SK-N-MC (cell line): ENCODE data around the gene PSEN1.

ENCODE experiments used
- DNase-seq: peaks from one replicate; pipeline ENCODE4 v3.0.0-alpha.2; 2011; ENCODE audit warnings: low read depth, low spot score
- H3K27ac ChIP-seq: fragments of 200-600 bp; sonication (generic); 2 replicates; pipeline ENCODE4 v1.5.1; 2016; ENCODE audit warnings: mixed run types
- H3K36me3 ChIP-seq: fragments of 200-600 bp; sonication (generic); 2 replicates; pipeline ENCODE4 v1.6.1; 2017; ENCODE audit warnings: antibody characterized with exemption, low read length, mixed read lengths; ENCODE audit not compliant: insufficient read depth
- H3K4me3 ChIP-seq: fragments of 200-600 bp; sonication (generic); 2 replicates; pipeline ENCODE4 v1.5.1; 2016
- H3K9ac ChIP-seq: fragments of 200-600 bp; sonication (generic); 2 replicates; pipeline ENCODE4 v1.8.0; 2017; ENCODE audit warnings: mixed run types, mixed read lengths; ENCODE audit not compliant: insufficient read length
- H3K9me3 ChIP-seq: fragments of 200-600 bp; sonication (generic); 2 replicates; pipeline ENCODE4 v1.6.1; 2017; ENCODE audit warnings: low read depth, mild to moderate bottlenecking, antibody characterized with exemption, low read length, moderate library complexity, mixed read lengths
- EZH2 ChIP-seq: fragments of 200-600 bp; sonication (generic); IDR thresholded peaks from one replicate; pipeline ENCODE4 v1.6.1; 2017; ENCODE audit warnings: antibody characterized with exemption
- FOXP2 ChIP-seq: optimal IDR thresholded peaks from 2 replicates; pipeline ENCODE3; 2011; ENCODE audit warnings: mild to moderate bottlenecking, moderate library complexity; ENCODE audit not compliant: insufficient read depth; ENCODE audit errors: extremely low read length, control extremely low read depth
- POLR2AphosphoS5 ChIP-seq: IDR thresholded peaks from 2 replicates; pipeline ENCODE4 v1.6.1; 2012; ENCODE audit warnings: mild to moderate bottlenecking, low read depth, low read length, borderline replicate concordance

PSEN1 gene

DNA sequence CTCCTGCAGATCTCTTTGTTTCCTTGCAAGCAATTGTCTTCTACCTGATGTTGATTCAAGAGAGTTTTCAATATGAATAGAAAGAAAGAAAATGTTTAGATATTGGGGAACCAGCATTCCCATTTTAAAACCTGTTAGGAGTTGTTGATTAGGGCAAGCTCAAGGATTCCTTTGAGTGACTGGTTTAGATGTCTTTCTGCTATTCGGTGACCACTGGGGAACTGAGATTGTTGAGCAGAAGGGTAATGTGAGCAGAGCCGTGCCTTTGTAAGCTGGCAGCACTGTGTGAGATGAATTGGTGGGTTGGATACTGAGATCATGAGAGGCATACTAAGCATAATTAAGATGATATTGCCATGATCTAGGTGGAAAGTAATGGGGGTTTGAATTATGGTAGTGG, 61.9 kb downstream of the PSEN1 start:
- Histone ChIP-seq H3K27ac (no peak overlapping the region), H3K36me3 (peaks cover 18% of the 10 kb centered on the region; the same call in 1 of the 2 replicates), H3K4me3 (no peak overlapping the region), H3K9me3 (no peaks in the 10 kb centered on the region), H3K9ac (no peak overlapping the region)
- DNase-seq, result no peak
- TF ChIP-seq EZH2 (no peak), FOXP2 (no peak), POLR2AphosphoS5 (no peak)

DNA sequence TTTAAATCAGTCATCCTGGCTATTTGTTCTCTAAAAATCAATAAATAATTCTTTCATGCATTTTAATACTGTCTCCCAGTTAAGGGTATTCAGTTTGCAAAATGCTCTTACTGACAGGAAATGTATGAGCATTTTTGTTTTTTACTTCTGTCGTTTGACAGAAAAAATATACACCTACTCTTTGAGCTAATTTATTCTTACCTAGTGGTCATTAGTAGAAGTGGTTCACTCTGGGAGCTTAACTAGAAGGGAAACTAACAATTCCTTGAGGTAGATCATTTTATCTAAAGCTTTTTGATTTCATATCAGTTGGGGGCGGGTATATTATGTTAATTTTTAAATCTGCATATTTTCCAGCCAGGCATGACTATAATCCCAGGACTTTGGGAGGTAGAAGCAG, 67.2 kb downstream of the PSEN1 start:
- H3K36me3 ChIP-seq, result peaks cover 20% of the 10 kb centered on the region
- H3K9ac ChIP-seq, result no peak overlapping the region
- no peaks in the 10 kb centered on the region for H3K9me3 ChIP-seq
- no peak for DNase-seq
- H3K27ac ChIP-seq, result no peak overlapping the region
- H3K4me3 ChIP-seq, result no peak overlapping the region
- TF ChIP-seq POLR2AphosphoS5 (no peak), FOXP2 (no peak), EZH2 (no peak)

GRCh38 chr14:73207615-73208014, 71.3 kb downstream of the PSEN1 start:
- Histone ChIP-seq H3K9ac (no peak overlapping the region), H3K9me3 (no peaks in the 10 kb centered on the region; the same call in 1 of the 2 replicates), H3K27ac (no peak overlapping the region), H3K36me3 (peaks cover 37% of the 10 kb centered on the region), H3K4me3 (no peak overlapping the region)
- no peak for DNase-seq
- TF ChIP-seq POLR2AphosphoS5 (no peak), EZH2 (no peak), FOXP2 (no peak)

DNA sequence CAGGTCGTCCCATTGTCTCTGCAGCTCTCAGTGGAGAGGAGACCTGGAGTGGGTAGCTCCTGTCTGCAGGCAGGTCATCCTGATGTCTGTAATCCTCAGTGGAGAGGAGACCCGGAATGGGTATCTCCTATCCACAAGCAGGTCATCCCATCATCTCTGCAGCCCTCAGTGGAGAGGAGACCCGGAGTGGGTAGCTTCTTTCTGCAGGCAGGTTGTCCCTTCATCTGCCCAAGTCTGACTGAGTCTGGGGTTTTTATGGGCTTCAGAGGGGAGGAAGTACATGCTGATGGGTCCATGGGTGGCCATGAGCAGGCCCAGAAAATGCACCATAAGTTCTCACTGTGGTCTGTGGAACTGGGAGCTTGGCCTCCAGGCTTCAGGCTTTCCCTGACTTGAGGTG, 72.1 kb downstream of the PSEN1 start:
- no peak for TF ChIP-seq EZH2
- TF ChIP-seq POLR2AphosphoS5, result no peak
- TF ChIP-seq FOXP2, result no peak
- H3K4me3 ChIP-seq, result no peak overlapping the region
- DNase-seq, result no peak
- H3K36me3 ChIP-seq, result peaks cover 44% of the 10 kb centered on the region
- no peak overlapping the region for H3K9ac ChIP-seq
- H3K9me3 ChIP-seq, result no peaks in the 10 kb centered on the region; the same call in 1 of the 2 replicates
- H3K27ac ChIP-seq, result no peak overlapping the region

- Histone ChIP-seq H3K9ac (no peak overlapping the region), H3K27ac (no peak overlapping the region), H3K36me3 (peaks cover 49% of the 10 kb centered on the region), H3K4me3 (no peak overlapping the region), H3K9me3 (no peaks in the 10 kb centered on the region; the same call in 1 of the 2 replicates)
- DNase-seq, result no peak
- no peak for TF ChIP-seq EZH2
- TF ChIP-seq FOXP2, result no peak
- TF ChIP-seq POLR2AphosphoS5, result no peak
Measured at GRCh38 chr14:73208846-73209245, 72.5 kb downstream of the PSEN1 start.

- H3K9me3 ChIP-seq, result no peaks in the 10 kb centered on the region; the same call in 1 of the 2 replicates
- no peak for DNase-seq
- H3K4me3 ChIP-seq, result no peak overlapping the region
- H3K27ac ChIP-seq, result no peak overlapping the region
- H3K9ac ChIP-seq, result no peak overlapping the region
- TF ChIP-seq EZH2 (no peak), FOXP2 (no peak), POLR2AphosphoS5 (no peak)
- H3K36me3 ChIP-seq, result peaks cover 52% of the 10 kb centered on the region
Measured at GRCh38 chr14:73209953-73210352, 73.6 kb downstream of the PSEN1 start.

- Histone ChIP-seq H3K9me3 (no peaks in the 10 kb centered on the region; the same call in 1 of the 2 replicates), H3K36me3 (peaks cover 48% of the 10 kb centered on the region), H3K4me3 (no peak overlapping the region), H3K9ac (no peak overlapping the region), H3K27ac (no peak overlapping the region)
- DNase-seq, result no peak
- TF ChIP-seq EZH2 (no peak), POLR2AphosphoS5 (no peak), FOXP2 (no peak)
Measured at GRCh38 chr14:73211251-73212040, 75.1 kb downstream of the PSEN1 start.

GRCh38 chr14:73216030-73216429, 79.7 kb downstream of the PSEN1 start:
- Histone ChIP-seq H3K27ac (no peak overlapping the region), H3K9me3 (no peaks in the 10 kb centered on the region), H3K4me3 (no peak overlapping the region), H3K9ac (no peak overlapping the region), H3K36me3 (peaks cover 37% of the 10 kb centered on the region)
- no peak for DNase-seq
- no peak for TF ChIP-seq POLR2AphosphoS5
- no peak for TF ChIP-seq FOXP2
